ENCODE data around the gene HES4.

HES4 gene

GRCh38 chr1:999725-1000356, at the start of gene HES4:
TSS of gene HES4 (minus strand) at chr1:1000097. CDS start at chr1:999973, 124 bp downstream.
- peak; percentile 82 for DNase-seq

GRCh38 chr1:1048765-1049164, 48.9 kb upstream of the HES4 start:
- no peak for DNase-seq

GRCh38 chr1:1047963-1048362, 48.1 kb upstream of the HES4 start:
- no peak for DNase-seq

- no peak for DNase-seq
Measured at GRCh38 chr1:1047407-1047806, 47.5 kb upstream of the HES4 start.

- DNase-seq = no peak
Measured at GRCh38 chr1:1046767-1047166, 46.9 kb upstream of the HES4 start.

GRCh38 chr1:1046243-1046642, 46.3 kb upstream of the HES4 start:
- DNase-seq = no peak

- no peak for DNase-seq
Measured at GRCh38 chr1:1045129-1045528, 45.2 kb upstream of the HES4 start.

GRCh38 chr1:1044455-1045078, 44.7 kb upstream of the HES4 start:
- DNase-seq = no peak

- DNase-seq = no peak
Measured at GRCh38 chr1:1043921-1044320, 44.0 kb upstream of the HES4 start.

- no peak for DNase-seq
Measured at GRCh38 chr1:1043411-1043810, 43.5 kb upstream of the HES4 start.

- no peak for DNase-seq
Measured at GRCh38 chr1:1042835-1043234, 42.9 kb upstream of the HES4 start.

- no peak for DNase-seq
Measured at GRCh38 chr1:1041873-1042272, 42.0 kb upstream of the HES4 start.

- no peak for DNase-seq
Measured at GRCh38 chr1:1041092-1041523, 41.2 kb upstream of the HES4 start.

GRCh38 chr1:1040004-1040991, 40.4 kb upstream of the HES4 start:
- peak; percentile 79 for DNase-seq

- no peak for DNase-seq
Measured at GRCh38 chr1:1039145-1039910, 39.4 kb upstream of the HES4 start.

GRCh38 chr1:1038694-1039093, 38.8 kb upstream of the HES4 start:
- no peak for DNase-seq

GRCh38 chr1:1037366-1038327, 37.8 kb upstream of the HES4 start:
- DNase-seq = no peak

- no peak for DNase-seq
Measured at GRCh38 chr1:1035291-1035943, 35.5 kb upstream of the HES4 start.

- DNase-seq = no peak
Measured at GRCh38 chr1:1034439-1034781, 34.5 kb upstream of the HES4 start.

- no peak for DNase-seq
Measured at GRCh38 chr1:1033731-1034438, 34.0 kb upstream of the HES4 start.
